Large intestine (tissue), 3 donors: Measurements from ENCODE around the gene HECW1. TPM values are rescaled to one million over a fixed set of nuclear protein-coding genes. Genes with fewer than 3 reads are reported as not detected.
A peak's percentile ranks its signal among the peaks of the same experiment; 100 is the strongest.
"Not testable (repeated sequence)": the region's sequence is repeated elsewhere in the genome, so short reads cannot be mapped to it uniquely, and the experiment has no call there.

Experiments
- DNase-seq, 2 donors: peaks; one replicate each; pipeline versions ENCODE4 v3.0.0 to v3.0.0-alpha.2; 2013
- H3K27ac ChIP-seq: one replicate; pipeline ENCODE4 v1.5.1; 2013; ENCODE audit warnings: low read length
- H3K27me3 ChIP-seq: 2 replicates; pipeline ENCODE4 v1.6.1; 2013; ENCODE audit warnings: low read length; ENCODE audit not compliant: control insufficient read depth, insufficient read depth
- H3K36me3 ChIP-seq: 2 replicates; pipeline ENCODE4 v1.6.1; 2013; ENCODE audit warnings: low read length; ENCODE audit not compliant: control insufficient read depth, insufficient read depth
- H3K4me1 ChIP-seq: one replicate; pipeline ENCODE4 v1.6.1; 2013; ENCODE audit warnings: low read length; ENCODE audit not compliant: control insufficient read depth, insufficient read depth
- H3K4me3 ChIP-seq: one replicate; pipeline ENCODE4 v1.5.1; 2013; ENCODE audit warnings: low read length
- H3K9me3 ChIP-seq: one replicate; pipeline ENCODE4 v1.6.1; 2013; ENCODE audit warnings: mild to moderate bottlenecking, low read depth, low read length, moderate library complexity; ENCODE audit not compliant: control insufficient read depth
- WGBS: methylation state at CpG from one replicate; pipeline ENCODE4 v1.1.5; 2013; ENCODE audit warnings: low lambda C conversion rate; ENCODE audit not compliant: insufficient coverage; 5-methylcytosine and 5-hydroxymethylcytosine counted together
- polyA plus RNA-seq: library from polyadenylated mRNA; unstranded; fragments of 120-200 nt; gene quantifications from one replicate; pipeline ENCODE4 v1.2.1, GENCODE V29; 2013

HECW1 gene
- polyA plus RNA-seq, 1 donor = 0.36 TPM

DNA sequence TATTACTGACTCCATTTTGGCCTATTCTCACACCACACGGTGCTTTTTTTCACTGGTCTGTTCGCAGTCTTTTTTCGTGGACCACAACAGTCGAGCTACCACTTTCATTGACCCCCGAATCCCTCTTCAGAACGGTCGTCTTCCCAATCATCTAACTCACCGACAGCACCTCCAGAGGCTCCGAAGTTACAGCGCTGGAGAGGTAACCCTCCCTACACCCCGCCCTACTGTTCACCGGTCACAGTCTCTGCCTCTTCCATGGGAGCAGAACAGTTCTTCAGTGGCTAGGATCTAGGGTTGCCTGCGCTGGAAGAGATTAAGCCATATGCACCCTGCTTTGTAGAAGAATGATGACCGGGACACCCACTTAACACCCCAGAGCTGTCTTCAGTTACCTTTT is 367.1 kb downstream of the HECW1 start:
- H3K4me3 ChIP-seq = no peak overlapping the region
- H3K36me3 ChIP-seq = no peaks in the 10 kb centered on the region
- H3K9me3 ChIP-seq = no peaks in the 10 kb centered on the region
- DNase-seq = no peak
- no peak overlapping the region for H3K27ac ChIP-seq
- H3K27me3 ChIP-seq = no peaks in the 10 kb centered on the region
- H3K4me1 ChIP-seq = peaks cover under 1% of the 10 kb centered on the region
- WGBS = 100% methylated on average over 4 of the region's 14 CpGs

GRCh38 chr7:43480581-43480980 is 368.1 kb downstream of the HECW1 start:
- H3K27ac ChIP-seq = no peak overlapping the region
- DNase-seq = no peak
- H3K4me1 ChIP-seq = peaks cover 11% of the 10 kb centered on the region
- no peaks in the 10 kb centered on the region for H3K36me3 ChIP-seq
- no peaks in the 10 kb centered on the region for H3K27me3 ChIP-seq
- no peak overlapping the region for H3K4me3 ChIP-seq
- no CpG with 5 or more reads among the region's 4 CpGs for WGBS
- H3K9me3 ChIP-seq = no peaks in the 10 kb centered on the region

DNA sequence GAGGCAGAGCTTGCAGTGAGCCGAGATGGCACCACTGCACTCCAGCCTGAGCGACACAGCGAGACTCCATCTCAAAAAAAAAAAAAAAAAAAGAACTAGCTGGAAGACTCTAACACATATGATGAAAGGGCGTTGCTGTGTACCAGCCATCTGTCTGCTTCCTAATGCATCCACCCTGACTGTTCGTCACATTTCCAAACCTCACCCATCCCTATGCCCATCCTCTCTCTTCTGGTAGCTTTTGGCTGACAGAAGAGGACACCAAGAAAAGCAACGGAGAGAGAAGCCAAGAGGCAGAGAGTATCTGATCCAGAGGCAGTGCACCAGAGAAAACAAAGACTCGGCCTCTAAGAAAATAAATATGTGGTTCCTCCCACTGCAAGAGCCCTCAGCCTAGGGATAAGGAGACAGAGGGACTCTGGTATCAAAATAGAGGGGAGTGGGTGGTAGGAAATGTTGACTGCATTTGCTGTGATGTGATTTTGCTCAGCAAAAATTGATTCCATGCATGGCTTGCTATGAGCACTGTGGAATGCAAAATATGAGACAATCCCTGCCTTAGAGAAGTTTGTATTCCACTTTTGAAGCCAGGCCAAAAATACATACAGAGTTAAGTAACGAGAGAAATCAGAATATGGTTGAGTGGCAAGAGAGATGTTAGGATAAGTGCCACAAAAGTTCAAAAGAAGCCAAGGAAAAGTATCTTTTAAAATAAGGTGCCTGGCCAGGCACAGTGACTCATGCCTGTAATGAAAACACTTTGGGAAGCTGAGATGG is 369.6 kb downstream of the HECW1 start:
- H3K9me3 ChIP-seq = no peaks in the 10 kb centered on the region
- no peaks in the 10 kb centered on the region for H3K27me3 ChIP-seq
- H3K4me3 ChIP-seq = no peak overlapping the region
- H3K4me1 ChIP-seq = peaks cover 18% of the 10 kb centered on the region
- no peaks in the 10 kb centered on the region for H3K36me3 ChIP-seq
- WGBS = 88% methylated on average over 3 of the region's 8 CpGs
- H3K27ac ChIP-seq = no peak overlapping the region
- DNase-seq = no peak

DNA sequence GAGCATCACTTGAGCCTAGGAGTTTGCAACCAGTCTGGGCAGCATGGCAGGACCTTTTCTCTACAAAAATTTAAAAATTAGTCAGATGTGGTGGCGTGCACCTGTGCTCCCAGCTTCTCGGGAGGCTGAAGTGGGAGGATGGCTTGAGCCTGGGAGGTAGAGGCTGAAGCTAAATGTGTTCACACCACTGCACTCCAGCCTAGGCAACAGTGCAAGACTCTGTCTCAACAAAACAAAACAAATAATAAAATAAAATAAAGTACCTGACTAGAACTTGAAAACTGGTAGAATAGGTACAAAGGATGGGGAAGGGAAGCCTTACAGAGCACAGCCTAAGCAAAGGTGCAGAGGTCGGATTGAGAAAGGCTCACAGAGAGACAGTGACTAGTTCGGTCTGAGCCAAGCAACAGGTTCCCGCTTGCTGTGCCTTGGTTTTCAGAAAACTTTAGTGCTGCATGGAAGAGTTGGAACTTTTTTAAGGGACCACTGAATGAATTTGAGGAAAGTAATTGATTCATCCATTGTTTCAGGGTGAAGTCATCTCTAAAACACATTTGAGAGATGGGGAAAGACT is 370.3 kb downstream of the HECW1 start:
- Histone ChIP-seq H3K9me3 (no peaks in the 10 kb centered on the region), H3K27me3 (no peaks in the 10 kb centered on the region), H3K4me3 (no peak overlapping the region), H3K36me3 (no peaks in the 10 kb centered on the region), H3K4me1 (peaks cover 24% of the 10 kb centered on the region), H3K27ac (no peak overlapping the region)
- 100% methylated on average over 1 of the region's 5 CpGs for WGBS
- no peak for DNase-seq

- no CpG with 5 or more reads among the region's 6 CpGs for WGBS
- H3K4me1 ChIP-seq = peaks cover 29% of the 10 kb centered on the region
- H3K36me3 ChIP-seq = no peaks in the 10 kb centered on the region
- no peaks in the 10 kb centered on the region for H3K27me3 ChIP-seq
- H3K4me3 ChIP-seq = no peak overlapping the region
- peak; percentile 38 to 42 for DNase-seq
- H3K9me3 ChIP-seq = no peaks in the 10 kb centered on the region
- H3K27ac ChIP-seq = peak overlapping the region; percentile 30
Observed at GRCh38 chr7:43484678-43485395, 372.4 kb downstream of the HECW1 start.

- H3K27me3 ChIP-seq = no peaks in the 10 kb centered on the region
- no peaks in the 10 kb centered on the region for H3K36me3 ChIP-seq
- no peaks in the 10 kb centered on the region for H3K9me3 ChIP-seq
- H3K27ac ChIP-seq = no peak overlapping the region
- no peak overlapping the region for H3K4me3 ChIP-seq
- WGBS = 100% methylated on average over 1 of the region's 2 CpGs
- DNase-seq = no peak
- peaks cover 29% of the 10 kb centered on the region for H3K4me1 ChIP-seq
Observed at GRCh38 chr7:43485580-43485979, 373.1 kb downstream of the HECW1 start.

DNA sequence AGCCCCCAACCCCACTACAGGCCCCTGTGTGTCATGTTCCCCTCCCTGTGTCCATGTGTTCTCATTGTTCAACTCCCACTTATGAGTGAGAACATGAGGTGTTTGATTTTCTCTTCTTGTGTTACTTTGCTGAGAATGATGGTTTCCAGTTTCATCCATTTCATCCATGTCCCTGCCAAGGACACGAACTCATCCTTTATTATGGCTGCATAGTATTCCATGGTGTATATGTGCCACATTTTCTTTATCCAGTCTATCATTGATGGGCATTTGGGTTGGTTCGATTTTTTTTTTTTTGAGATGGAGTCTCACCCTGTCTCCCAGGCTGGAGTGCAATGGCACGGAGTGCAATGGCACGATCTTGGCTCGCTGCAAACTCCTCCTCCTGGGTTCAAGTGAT is 373.6 kb downstream of the HECW1 start:
- DNase-seq, H3K36me3 ChIP-seq, H3K27ac ChIP-seq, H3K27me3 ChIP-seq, H3K4me3 ChIP-seq, H3K9me3 ChIP-seq: not testable (repeated sequence)
- WGBS = 86% methylated on average over 1 of the region's 5 CpGs
- peaks cover 29% of the 10 kb centered on the region for H3K4me1 ChIP-seq

DNA sequence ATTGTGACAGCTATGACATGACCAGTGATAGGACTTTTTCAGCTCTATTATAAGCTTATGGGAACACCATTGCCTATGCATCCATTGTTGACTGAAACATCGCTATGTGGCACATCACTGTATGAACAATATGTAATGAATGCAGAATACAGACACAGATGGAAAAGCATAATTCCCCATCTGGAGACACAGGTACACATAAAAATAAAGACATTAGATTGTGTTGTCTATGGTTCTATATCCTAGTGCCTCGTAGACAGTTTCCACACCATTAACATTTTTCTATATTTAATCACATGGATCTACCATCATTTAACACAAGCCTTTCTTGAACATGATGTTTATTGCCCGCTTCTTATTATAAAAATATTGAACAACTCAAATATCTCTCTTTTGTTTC is 374.2 kb downstream of the HECW1 start:
- H3K9me3 ChIP-seq = no peaks in the 10 kb centered on the region

GRCh38 chr7:43487731-43488073 is 375.3 kb downstream of the HECW1 start:
- Histone ChIP-seq H3K4me1 (peaks cover 29% of the 10 kb centered on the region), H3K27ac (no peak overlapping the region), H3K9me3 (no peaks in the 10 kb centered on the region), H3K36me3 (no peaks in the 10 kb centered on the region), H3K4me3 (no peak overlapping the region), H3K27me3 (no peaks in the 10 kb centered on the region)
- DNase-seq = no peak

More for the DNA sequence above, 374.2 kb downstream of the HECW1 start:
- H3K27ac ChIP-seq = no peak overlapping the region
- H3K4me3 ChIP-seq = no peak overlapping the region
- H3K36me3 ChIP-seq = no peaks in the 10 kb centered on the region
- 34% methylated on average over 2 of the region's 3 CpGs for WGBS
- DNase-seq = no peak
- no peaks in the 10 kb centered on the region for H3K27me3 ChIP-seq
- peaks cover 29% of the 10 kb centered on the region for H3K4me1 ChIP-seq

DNA sequence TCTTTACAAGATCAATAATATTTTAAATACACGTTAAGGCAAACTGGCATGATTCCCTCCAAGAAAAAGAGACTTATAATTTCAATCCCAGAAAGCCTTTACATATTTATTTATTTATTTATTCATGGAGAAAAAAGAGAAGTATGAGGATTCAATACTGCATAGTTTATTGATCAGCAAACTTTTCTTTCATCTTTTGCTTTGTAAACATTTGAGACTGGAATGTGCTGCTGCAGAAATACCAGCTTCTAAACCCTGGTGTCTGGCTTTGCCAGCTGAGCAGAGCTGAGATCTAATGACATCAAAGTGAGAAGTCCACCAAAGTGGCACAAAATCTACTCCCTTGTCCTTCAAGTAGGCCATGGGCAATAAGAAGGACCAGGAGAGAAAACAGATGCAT is 376.8 kb downstream of the HECW1 start:
- Histone ChIP-seq H3K36me3 (no peaks in the 10 kb centered on the region), H3K4me3 (no peak overlapping the region), H3K27me3 (no peaks in the 10 kb centered on the region), H3K4me1 (peaks cover 29% of the 10 kb centered on the region), H3K9me3 (no peaks in the 10 kb centered on the region), H3K27ac (no peak overlapping the region)
- DNase-seq = no peak
- WGBS = no CpG with 5 or more reads among the region's 1 CpG
